H9 (cell line): Measurements from ENCODE around the gene SIX5. TPM values are rescaled to one million over a fixed set of nuclear protein-coding genes. Genes with fewer than 3 reads are reported as not detected.

Source experiments
- DNase-seq: peaks from one replicate; pipeline ENCODE4 v3.0.0-alpha.2; 2017
- H2AFZ ChIP-seq: one replicate; pipeline ENCODE4 v1.6.1; 2013; ENCODE audit warnings: mild to moderate bottlenecking, low read length, control low read depth, moderate library complexity
- H2AK5ac ChIP-seq: 2 replicates; pipeline ENCODE4 v1.6.1; 2013; ENCODE audit warnings: low read length, control low read depth, mixed read lengths; ENCODE audit not compliant: insufficient read length
- H2BK120ac ChIP-seq: one replicate; pipeline ENCODE4 v1.6.1; 2013; ENCODE audit warnings: low read depth, mild to moderate bottlenecking, low read length, control low read depth, inconsistent platforms; ENCODE audit not compliant: poor library complexity, severe bottlenecking
- H2BK12ac ChIP-seq: 2 replicates; pipeline ENCODE4 v1.6.1; 2013; ENCODE audit warnings: low read length, control low read depth, mixed read lengths, low read depth; ENCODE audit not compliant: insufficient read length
- H2BK15ac ChIP-seq: 2 replicates; pipeline ENCODE4 v1.6.1; 2013; ENCODE audit warnings: low read depth, low read length, control low read depth
- H2BK20ac ChIP-seq: one replicate; pipeline ENCODE4 v1.6.1; 2013; ENCODE audit warnings: low read depth, mild to moderate bottlenecking, low read length, control low read depth, inconsistent platforms; ENCODE audit not compliant: poor library complexity, severe bottlenecking
- H2BK5ac ChIP-seq: 2 replicates; pipeline ENCODE4 v1.6.1; 2013; ENCODE audit warnings: low read length, control low read depth, mixed read lengths; ENCODE audit not compliant: insufficient read length
- H3K14ac ChIP-seq: 2 replicates; pipeline ENCODE4 v1.6.1; 2013; ENCODE audit warnings: low read length, control low read depth; ENCODE audit not compliant: insufficient read depth
- H3K18ac ChIP-seq: 2 replicates; pipeline ENCODE4 v1.6.1; 2013; ENCODE audit warnings: low read depth, mild to moderate bottlenecking, mixed read lengths, low read length, control low read depth; ENCODE audit not compliant: insufficient read length
- H3K23ac ChIP-seq: 2 replicates; pipeline ENCODE4 v1.6.1; 2013; ENCODE audit warnings: low read length, control low read depth, mixed read lengths, low read depth; ENCODE audit not compliant: insufficient read length
- H3K23me2 ChIP-seq: 2 replicates; pipeline ENCODE4 v1.6.1; 2013; ENCODE audit warnings: low read depth, mild to moderate bottlenecking, mixed read lengths, low read length, control low read depth; ENCODE audit not compliant: insufficient read length, poor library complexity, severe bottlenecking
- H3K27ac ChIP-seq: 2 replicates; pipeline ENCODE4 v1.5.1; 2013; ENCODE audit warnings: low read length, control low read depth, mixed read lengths, low read depth; ENCODE audit not compliant: insufficient read length
- H3K27me3 ChIP-seq: 2 replicates; pipeline ENCODE4 v1.6.1; 2013; ENCODE audit warnings: low read length, control low read depth, inconsistent platforms; ENCODE audit not compliant: insufficient read depth
- H3K4ac ChIP-seq: 2 replicates; pipeline ENCODE4 v1.6.1; 2013; ENCODE audit warnings: low read depth, mild to moderate bottlenecking, control low read depth, inconsistent platforms, low read length, moderate library complexity
- H3K4me1 ChIP-seq: 2 replicates; pipeline ENCODE4 v1.6.1; 2013; ENCODE audit warnings: low read length, control low read depth, inconsistent platforms; ENCODE audit not compliant: insufficient read depth
- H3K4me2 ChIP-seq: 2 replicates; pipeline ENCODE4 v1.6.1; 2013; ENCODE audit warnings: low read length, control low read depth, mixed read lengths; ENCODE audit not compliant: insufficient read length, insufficient read depth
- H3K56ac ChIP-seq: 2 replicates; pipeline ENCODE4 v1.6.1; 2013; ENCODE audit warnings: low read depth, mild to moderate bottlenecking, mixed read lengths, low read length, control low read depth; ENCODE audit not compliant: insufficient read length
- H3K79me1 ChIP-seq: 2 replicates; pipeline ENCODE4 v1.6.1; 2013; ENCODE audit warnings: low read depth, mild to moderate bottlenecking, moderate library complexity, low read length, control low read depth, inconsistent platforms; ENCODE audit not compliant: insufficient read depth, poor library complexity, severe bottlenecking
- H3K79me2 ChIP-seq: 2 replicates; pipeline ENCODE4 v1.6.1; 2013; ENCODE audit warnings: low read length, control low read depth, inconsistent platforms; ENCODE audit not compliant: insufficient read depth
- H3K9ac ChIP-seq: 2 replicates; pipeline ENCODE4 v1.6.1; 2013; ENCODE audit warnings: low read length, control low read depth, mixed read lengths; ENCODE audit not compliant: insufficient read length; ENCODE audit errors: extremely low read depth
- H3K9me3 ChIP-seq: one replicate; pipeline ENCODE4 v1.6.1; 2013; ENCODE audit warnings: low read depth, low read length, inconsistent platforms; ENCODE audit not compliant: control insufficient read depth
- H3T11ph ChIP-seq: one replicate; pipeline ENCODE4 v1.6.1; 2013; ENCODE audit warnings: mild to moderate bottlenecking, low read length, control low read depth, inconsistent platforms
- H4K20me1 ChIP-seq: one replicate; pipeline ENCODE4 v1.6.1; 2013; ENCODE audit not compliant: control insufficient read depth, insufficient read length, insufficient read depth
- H4K5ac ChIP-seq: 2 replicates; pipeline ENCODE4 v1.6.1; 2013; ENCODE audit warnings: low read depth, mild to moderate bottlenecking, mixed read lengths, low read length, control low read depth; ENCODE audit not compliant: insufficient read length
- H4K8ac ChIP-seq: replicated peaks from 2 replicates; pipeline ENCODE4 v1.6.1; 2013; ENCODE audit warnings: low read length, control low read depth, mixed read lengths, low read depth; ENCODE audit not compliant: insufficient read length
- H4K91ac ChIP-seq: 2 replicates; pipeline ENCODE4 v1.6.1; 2013; ENCODE audit warnings: low read depth, mild to moderate bottlenecking, moderate library complexity, mixed read lengths, low read length, control low read depth; ENCODE audit not compliant: insufficient read length
- H3K27ac Mint-ChIP-seq, 3 experiments: 2 replicates in 2 of 3; 3 replicates in 1 of 3; pipeline ENCODE4 v1.8.0; 2020 to 2021; ENCODE audit warnings: mixed read lengths in 3 of 3, mild to moderate bottlenecking in 1 of 3, moderate library complexity in 1 of 3
- H3K27me3 Mint-ChIP-seq: 2 replicates; pipeline ENCODE4 v1.8.0; 2021; ENCODE audit warnings: low read depth, mild to moderate bottlenecking, moderate library complexity, mixed read lengths
- H3K36me3 Mint-ChIP-seq, 3 experiments: 2 replicates in 2 of 3; 3 replicates in 1 of 3; pipeline ENCODE4 v1.8.0; 2020 to 2021; ENCODE audit warnings: low read depth in 3 of 3, mixed read lengths in 3 of 3; ENCODE audit not compliant: insufficient read depth in 1 of 3
- H3K4me1 Mint-ChIP-seq, 2 experiments: 2 replicates each; pipeline ENCODE4 v1.8.0; 2020; ENCODE audit warnings: mixed read lengths in 2 of 2
- H3K4me3 Mint-ChIP-seq, 2 experiments: 2 replicates in 1 of 2; 3 replicates in 1 of 2; pipeline ENCODE4 v1.8.0; 2020 to 2021; ENCODE audit warnings: mild to moderate bottlenecking in 2 of 2, mixed read lengths in 2 of 2, moderate library complexity in 1 of 2
- H3K9me3 Mint-ChIP-seq, 2 experiments: 2 replicates in 1 of 2; 3 replicates in 1 of 2; pipeline ENCODE4 v1.8.0; 2020; ENCODE audit warnings: mild to moderate bottlenecking in 2 of 2, mixed read lengths in 2 of 2, moderate library complexity in 1 of 2
- WGBS: extraction: QIAGEN DNeasy Blood & Tissue Kit; methylation state at CpG from one replicate; pipeline ENCODE4 v1.1.7; 2013; ENCODE audit warnings: missing lambda C conversion rate, low lambda C conversion rate, mixed read lengths; ENCODE audit not compliant: insufficient read length; ENCODE audit errors: extremely low coverage; 5-methylcytosine and 5-hydroxymethylcytosine counted together
- total RNA-seq: library from RNA; stranded (reverse); gene quantifications from 2 replicates; pipeline ENCODE4 v1.2.1, GENCODE V29; 2021
- TF ChIP-seq, protein P1 (sequence below): fragments of 200-600 bp; sonication (generic); conservative IDR thresholded peaks from 3 replicates; pipeline ENCODE4 v1.8.0; 2021; ENCODE audit warnings: antibody characterized with exemption, mild to moderate bottlenecking

The SIX5 gene
- total RNA-seq, 1 experiment from 2014 or later = 41.7 TPM

DNA sequence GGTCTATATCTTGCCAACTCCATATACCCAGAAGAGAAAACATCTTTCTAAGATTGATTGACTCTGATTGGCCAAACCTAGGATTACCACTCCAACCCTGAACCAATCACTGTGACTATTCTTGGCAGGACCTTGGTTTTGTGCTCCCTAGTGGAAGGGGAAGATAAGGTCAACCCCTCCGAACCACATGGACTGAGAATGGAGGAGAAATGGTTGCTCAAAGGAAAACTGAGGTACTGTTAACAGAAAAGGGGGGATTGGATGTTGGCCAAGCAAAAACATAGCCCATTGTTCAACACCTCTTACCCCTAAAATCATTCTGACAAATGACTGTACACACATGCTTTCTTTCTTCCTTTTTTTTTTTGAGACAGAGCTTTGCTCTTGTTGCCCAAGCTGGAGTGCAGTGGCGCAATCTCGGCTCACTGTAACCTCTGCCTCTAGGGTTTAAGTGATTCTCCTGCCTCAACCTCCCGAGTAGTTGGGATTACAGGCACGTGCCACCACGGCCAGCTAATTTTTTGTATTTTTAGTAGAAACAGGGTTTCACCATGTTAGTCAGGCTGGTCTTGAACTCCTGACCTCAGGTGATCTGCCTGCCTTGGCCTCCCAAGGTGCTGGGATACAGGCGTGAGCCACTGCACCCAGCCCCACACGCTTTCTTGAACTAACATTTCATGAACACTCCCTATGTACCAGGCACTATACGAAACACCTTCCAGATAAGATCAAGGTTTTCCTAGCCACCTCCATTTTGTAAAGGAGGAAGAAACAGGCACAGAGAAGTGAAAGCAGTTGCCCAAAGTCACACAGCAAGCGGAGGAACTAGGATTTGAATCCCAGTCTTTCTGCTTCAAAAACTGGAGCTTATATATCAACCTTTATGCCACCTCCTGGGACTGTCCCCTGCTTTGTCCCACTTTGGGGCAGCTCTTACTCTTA is 29.3 kb downstream of the SIX5 start:
- H3K4me3 Mint-ChIP-seq = no peak overlapping the region
- no peak overlapping the region for H3K4me2 ChIP-seq

More for the DNA sequence above, 29.3 kb downstream of the SIX5 start:
- Histone ChIP-seq H3T11ph (no peak overlapping the region), H3K14ac (no peak overlapping the region), H3K79me1 (no peaks in the 10 kb centered on the region), H4K91ac (no peak overlapping the region), H2AK5ac (no peak overlapping the region), H3K27ac (no peak overlapping the region), H3K56ac (no peak overlapping the region), H3K4ac (no peak overlapping the region), H3K27me3 (no peaks in the 10 kb centered on the region; the same call in 1 of the 2 replicates), H2BK15ac (no peak overlapping the region), H3K23ac (no peak overlapping the region), H2BK120ac (no peak overlapping the region), H4K5ac (no peak overlapping the region), H4K8ac (no peak overlapping the region), H2AFZ (no peak overlapping the region), H3K23me2 (no peaks in the 10 kb centered on the region), H3K4me1 (no peaks in the 10 kb centered on the region; the same call in none of the 2 replicates), H2BK12ac (no peak overlapping the region), H3K9ac (no peak overlapping the region), H3K79me2 (no peaks in the 10 kb centered on the region), H3K9me3 (no peaks in the 10 kb centered on the region), H2BK5ac (no peak overlapping the region), H3K18ac (no peak overlapping the region), H4K20me1 (no peaks in the 10 kb centered on the region), H2BK20ac (no peak overlapping the region)
- peaks cover 5% of the 10 kb centered on the region in 2 experiments for H3K4me1 Mint-ChIP-seq
- WGBS = no CpG with 5 or more reads among the region's 10 CpGs
- TF ChIP-seq, protein P1, sequence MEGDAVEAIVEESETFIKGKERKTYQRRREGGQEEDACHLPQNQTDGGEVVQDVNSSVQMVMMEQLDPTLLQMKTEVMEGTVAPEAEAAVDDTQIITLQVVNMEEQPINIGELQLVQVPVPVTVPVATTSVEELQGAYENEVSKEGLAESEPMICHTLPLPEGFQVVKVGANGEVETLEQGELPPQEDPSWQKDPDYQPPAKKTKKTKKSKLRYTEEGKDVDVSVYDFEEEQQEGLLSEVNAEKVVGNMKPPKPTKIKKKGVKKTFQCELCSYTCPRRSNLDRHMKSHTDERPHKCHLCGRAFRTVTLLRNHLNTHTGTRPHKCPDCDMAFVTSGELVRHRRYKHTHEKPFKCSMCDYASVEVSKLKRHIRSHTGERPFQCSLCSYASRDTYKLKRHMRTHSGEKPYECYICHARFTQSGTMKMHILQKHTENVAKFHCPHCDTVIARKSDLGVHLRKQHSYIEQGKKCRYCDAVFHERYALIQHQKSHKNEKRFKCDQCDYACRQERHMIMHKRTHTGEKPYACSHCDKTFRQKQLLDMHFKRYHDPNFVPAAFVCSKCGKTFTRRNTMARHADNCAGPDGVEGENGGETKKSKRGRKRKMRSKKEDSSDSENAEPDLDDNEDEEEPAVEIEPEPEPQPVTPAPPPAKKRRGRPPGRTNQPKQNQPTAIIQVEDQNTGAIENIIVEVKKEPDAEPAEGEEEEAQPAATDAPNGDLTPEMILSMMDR = no peak
- no peaks in the 10 kb centered on the region for H3K9me3 Mint-ChIP-seq
- DNase-seq = no peak
- peaks cover 7% of the 10 kb centered on the region for H3K27me3 Mint-ChIP-seq
- H3K27ac Mint-ChIP-seq = no peak overlapping the region; a peak in 1 of 7 replicates
- H3K36me3 Mint-ChIP-seq = no peaks in the 10 kb centered on the region
